ENCODE measurements around the gene HSD11B1. TPM values are rescaled to one million over a fixed set of nuclear protein-coding genes. Genes with fewer than 3 reads are reported as not detected.
A peak's percentile ranks its signal among the peaks of the same experiment; 100 is the strongest.

HSD11B1 gene
- total RNA-seq, 1 donor from 2014 or later = 8.6 TPM

- Mint-ChIP-seq H3K4me1 (ENCODE audit: low read depth) (peaks cover 53% of the 10 kb centered on the region), H3K9me3 (no peaks in the 10 kb centered on the region), H3K27ac (no peak overlapping the region), H3K36me3 (ENCODE audit: low read depth) (peaks cover 17% of the 10 kb centered on the region), H3K4me3 (ENCODE audit: low read depth) (no peak overlapping the region), H3K27me3 (ENCODE audit: low read depth) (no peaks in the 10 kb centered on the region)
- DNase-seq (ENCODE audit: low spot score) = peak; percentile 85
- intact Hi-C loops (cut with micrococcal nuclease) = loop anchor here (1.0 to 2.0 kb wide), 5 partner anchors 12 to 68 kb away; partner anchors contain the start of genes TRAF3IP3 and UTP25
Observed at GRCh38 chr1:209768354-209768774, 63.7 kb downstream of the HSD11B1 start.

- H3K27me3 Mint-ChIP-seq (ENCODE audit: low read depth) = no peaks in the 10 kb centered on the region
- H3K4me3 Mint-ChIP-seq (ENCODE audit: low read depth) = no peak overlapping the region
- H3K9me3 Mint-ChIP-seq = no peaks in the 10 kb centered on the region
- no peak overlapping the region for H3K27ac Mint-ChIP-seq
- peaks cover 54% of the 10 kb centered on the region for H3K4me1 Mint-ChIP-seq (ENCODE audit: low read depth)
- peaks cover 7% of the 10 kb centered on the region for H3K36me3 Mint-ChIP-seq (ENCODE audit: low read depth)
- intact Hi-C loops (cut with micrococcal nuclease) = loop anchor here (1.0 to 2.0 kb wide), 2 partner anchors 15 to 67 kb away; partner anchors contain the start of gene C1orf74
- DNase-seq (ENCODE audit: low spot score) = peak; percentile 73
Observed at GRCh38 chr1:209769171-209769904, 64.7 kb downstream of the HSD11B1 start.

- H3K36me3 Mint-ChIP-seq (ENCODE audit: low read depth) = peaks cover 4% of the 10 kb centered on the region
- no peaks in the 10 kb centered on the region for H3K27me3 Mint-ChIP-seq (ENCODE audit: low read depth)
- peaks cover 57% of the 10 kb centered on the region for H3K4me1 Mint-ChIP-seq (ENCODE audit: low read depth)
- H3K4me3 Mint-ChIP-seq (ENCODE audit: low read depth) = no peak overlapping the region
- intact Hi-C loops (cut with micrococcal nuclease) = loop anchor here (1.0 to 2.0 kb wide), 2 partner anchors 14 to 67 kb away; partner anchors contain the start of gene C1orf74
- no peak for DNase-seq (ENCODE audit: low spot score)
- no peak overlapping the region for H3K27ac Mint-ChIP-seq
- no peaks in the 10 kb centered on the region for H3K9me3 Mint-ChIP-seq
Observed at GRCh38 chr1:209769971-209770370, 65.3 kb downstream of the HSD11B1 start.

GRCh38 chr1:209770636-209771415, 66.2 kb downstream of the HSD11B1 start:
- Mint-ChIP-seq H3K36me3 (ENCODE audit: low read depth) (peaks cover 2% of the 10 kb centered on the region), H3K4me1 (ENCODE audit: low read depth) (peaks cover 55% of the 10 kb centered on the region), H3K9me3 (no peaks in the 10 kb centered on the region), H3K4me3 (ENCODE audit: low read depth) (no peak overlapping the region), H3K27me3 (ENCODE audit: low read depth) (no peaks in the 10 kb centered on the region), H3K27ac (no peak overlapping the region)
- DNase-seq (ENCODE audit: low spot score) = no peak
- intact Hi-C loops (cut with micrococcal nuclease) = no loop called here

GRCh38 chr1:209772126-209772525, 67.5 kb downstream of the HSD11B1 start:
- Mint-ChIP-seq H3K36me3 (ENCODE audit: low read depth) (peaks cover 13% of the 10 kb centered on the region), H3K4me3 (ENCODE audit: low read depth) (no peak overlapping the region), H3K27ac (no peak overlapping the region), H3K4me1 (ENCODE audit: low read depth) (peaks cover 46% of the 10 kb centered on the region), H3K9me3 (no peaks in the 10 kb centered on the region), H3K27me3 (ENCODE audit: low read depth) (no peaks in the 10 kb centered on the region)
- intact Hi-C loops (cut with micrococcal nuclease) = no loop called here
- DNase-seq (ENCODE audit: low spot score) = no peak

- intact Hi-C loops (cut with micrococcal nuclease) = no loop called here
- peaks cover 37% of the 10 kb centered on the region for H3K36me3 Mint-ChIP-seq (ENCODE audit: low read depth)
Observed at GRCh38 chr1:209774592-209774991, 69.9 kb downstream of the HSD11B1 start.

GRCh38 chr1:209775678-209776077, 71.0 kb downstream of the HSD11B1 start:
- Mint-ChIP-seq H3K27me3 (ENCODE audit: low read depth) (no peaks in the 10 kb centered on the region), H3K27ac (no peak overlapping the region), H3K4me1 (ENCODE audit: low read depth) (peaks cover 37% of the 10 kb centered on the region), H3K4me3 (ENCODE audit: low read depth) (no peak overlapping the region), H3K9me3 (no peaks in the 10 kb centered on the region), H3K36me3 (ENCODE audit: low read depth) (peaks cover 47% of the 10 kb centered on the region)
- DNase-seq (ENCODE audit: low spot score) = no peak
- intact Hi-C loops (cut with micrococcal nuclease) = no loop called here

More at GRCh38 chr1:209774592-209774991, 69.9 kb downstream of the HSD11B1 start:
- no peaks in the 10 kb centered on the region for H3K27me3 Mint-ChIP-seq (ENCODE audit: low read depth)
- no peak overlapping the region for H3K4me3 Mint-ChIP-seq (ENCODE audit: low read depth)
- H3K4me1 Mint-ChIP-seq (ENCODE audit: low read depth) = peaks cover 29% of the 10 kb centered on the region
- H3K9me3 Mint-ChIP-seq = no peaks in the 10 kb centered on the region
- no peak for DNase-seq (ENCODE audit: low spot score)
- peak overlapping the region; percentile 72 for H3K27ac Mint-ChIP-seq

- Mint-ChIP-seq H3K4me3 (ENCODE audit: low read depth) (no peak overlapping the region), H3K4me1 (ENCODE audit: low read depth) (peaks cover 40% of the 10 kb centered on the region), H3K9me3 (no peaks in the 10 kb centered on the region), H3K27ac (peak overlapping the region; percentile 38), H3K27me3 (ENCODE audit: low read depth) (no peaks in the 10 kb centered on the region), H3K36me3 (ENCODE audit: low read depth) (peaks cover 60% of the 10 kb centered on the region)
- intact Hi-C loops (cut with micrococcal nuclease) = no loop called here
- no peak for DNase-seq (ENCODE audit: low spot score)
Observed at GRCh38 chr1:209777587-209777986, 72.9 kb downstream of the HSD11B1 start.

- peaks cover 40% of the 10 kb centered on the region for H3K4me1 Mint-ChIP-seq (ENCODE audit: low read depth)
- no peaks in the 10 kb centered on the region for H3K9me3 Mint-ChIP-seq
- DNase-seq (ENCODE audit: low spot score) = no peak
- peaks cover 64% of the 10 kb centered on the region for H3K36me3 Mint-ChIP-seq (ENCODE audit: low read depth)
- H3K4me3 Mint-ChIP-seq (ENCODE audit: low read depth) = no peak overlapping the region
- no peaks in the 10 kb centered on the region for H3K27me3 Mint-ChIP-seq (ENCODE audit: low read depth)
- peak overlapping the region; percentile 38 for H3K27ac Mint-ChIP-seq
- intact Hi-C loops (cut with micrococcal nuclease) = no loop called here
Observed at GRCh38 chr1:209778102-209778501, 73.5 kb downstream of the HSD11B1 start.

- Mint-ChIP-seq H3K36me3 (ENCODE audit: low read depth) (peaks cover 74% of the 10 kb centered on the region), H3K27ac (peak overlapping the region; percentile 71), H3K27me3 (ENCODE audit: low read depth) (no peaks in the 10 kb centered on the region), H3K4me3 (ENCODE audit: low read depth) (no peak overlapping the region), H3K9me3 (no peaks in the 10 kb centered on the region), H3K4me1 (ENCODE audit: low read depth) (peaks cover 38% of the 10 kb centered on the region)
- intact Hi-C loops (cut with micrococcal nuclease) = no loop called here
- DNase-seq (ENCODE audit: low spot score) = no peak
Observed at GRCh38 chr1:209780268-209780667, 75.6 kb downstream of the HSD11B1 start.

- Mint-ChIP-seq H3K27ac (peak overlapping the region; percentile 92), H3K27me3 (ENCODE audit: low read depth) (no peaks in the 10 kb centered on the region), H3K36me3 (ENCODE audit: low read depth) (peaks cover 49% of the 10 kb centered on the region), H3K4me1 (ENCODE audit: low read depth) (peaks cover 44% of the 10 kb centered on the region), H3K9me3 (no peaks in the 10 kb centered on the region), H3K4me3 (ENCODE audit: low read depth) (peak overlapping the region; percentile 87)
- intact Hi-C loops (cut with micrococcal nuclease) = no loop called here
- no peak for DNase-seq (ENCODE audit: low spot score)
Observed at GRCh38 chr1:209783386-209783785, 78.7 kb downstream of the HSD11B1 start.
